Aorta (tissue), 5 donors: ENCODE data around the gene MAP3K14. TPM values are rescaled to one million over a fixed set of nuclear protein-coding genes. Genes with fewer than 3 reads are reported as not detected.

Source experiments
- ATAC-seq: fragments of 200-7000 bp; cut with Tn5 transposase; one replicate; pipeline ENCODE4 v1.9.1; 2022; ENCODE audit warnings: moderate library complexity; ENCODE audit not compliant: low FRiP score
- DNase-seq, 2 donors: peaks; one replicate each; pipeline ENCODE4 v3.0.0-alpha.2; 2020
- H3K27ac ChIP-seq, 2 donors: one replicate each; pipeline ENCODE4 v1.5.1; 2013; ENCODE audit warnings: low read length in 2 of 2, mild to moderate bottlenecking in 2 of 2, moderate library complexity in 2 of 2, control low read depth in 1 of 2, inconsistent platforms in 1 of 2, low read depth in 1 of 2
- H3K27me3 ChIP-seq, 2 donors: one replicate each; pipeline ENCODE4 v1.6.1; 2013; ENCODE audit warnings: control low read depth in 1 of 2, low read length in 1 of 2, mild to moderate bottlenecking in 1 of 2, moderate library complexity in 1 of 2; ENCODE audit not compliant: insufficient read depth in 2 of 2, control insufficient read depth in 1 of 2
- H3K36me3 ChIP-seq, 2 donors: one replicate each; pipeline ENCODE4 v1.6.1; 2013; ENCODE audit warnings: control low read depth in 1 of 2, low read length in 1 of 2, mild to moderate bottlenecking in 1 of 2; ENCODE audit not compliant: insufficient read depth in 2 of 2, control insufficient read depth in 1 of 2
- H3K4me1 ChIP-seq, 2 donors: one replicate each; pipeline ENCODE4 v1.6.1; 2013; ENCODE audit warnings: low read length in 2 of 2, control low read depth in 1 of 2, mild to moderate bottlenecking in 1 of 2, moderate library complexity in 1 of 2; ENCODE audit not compliant: insufficient read depth in 2 of 2, control insufficient read depth in 1 of 2
- H3K4me3 ChIP-seq, 2 donors: one replicate each; pipeline ENCODE4 v1.5.1; 2013; ENCODE audit warnings: low read length in 2 of 2, control low read depth in 1 of 2, mild to moderate bottlenecking in 1 of 2
- H3K9me3 ChIP-seq: one replicate; pipeline ENCODE4 v1.6.1; 2013; ENCODE audit warnings: mild to moderate bottlenecking, low read length; ENCODE audit not compliant: control insufficient read depth
- WGBS, 2 donors: extraction: QIAGEN DNeasy Blood & Tissue Kit; methylation state at CpG; one replicate each; pipeline ENCODE4 v1.1.7; 2013; 5-methylcytosine and 5-hydroxymethylcytosine counted together
- intact Hi-C, 2 donors: fragments of 100-400 bp; cut with DNase I; formaldehyde crosslinking; loops; one replicate each; pipeline versions ENCODE4 v1.14.2 to v1.15.0; 2022
- polyA plus RNA-seq, 2 donors: library from polyadenylated mRNA; stranded (reverse); fragments of 200-250 nt; gene quantifications; one replicate each; pipeline ENCODE4 v1.2.3, GENCODE V29; 2013
- total RNA-seq, 2 donors: library from RNA; stranded (reverse); fragmentation: NEBNext Ultra II Directional; extraction: Animal tissue kit (Norgen Biotek cat#: 25700); gene quantifications; one replicate each; pipeline ENCODE4 v1.2.1, GENCODE V29; 2021
- donor health status: healthy with polysubstance abuse.
- donor health status: Bipolar disorder and iron deficiency.
- donor health status: DM: no; HTN: no; CAD: no.
- donor health status: DM: no; HTN: no; CAD: no.
- donor health status: DM: yes; HTN: yes; CAD: no.

Gene MAP3K14
- total and polyA plus RNA-seq, 4 donors, result 5.9 to 19.7 (median 8.3) TPM

DNA sequence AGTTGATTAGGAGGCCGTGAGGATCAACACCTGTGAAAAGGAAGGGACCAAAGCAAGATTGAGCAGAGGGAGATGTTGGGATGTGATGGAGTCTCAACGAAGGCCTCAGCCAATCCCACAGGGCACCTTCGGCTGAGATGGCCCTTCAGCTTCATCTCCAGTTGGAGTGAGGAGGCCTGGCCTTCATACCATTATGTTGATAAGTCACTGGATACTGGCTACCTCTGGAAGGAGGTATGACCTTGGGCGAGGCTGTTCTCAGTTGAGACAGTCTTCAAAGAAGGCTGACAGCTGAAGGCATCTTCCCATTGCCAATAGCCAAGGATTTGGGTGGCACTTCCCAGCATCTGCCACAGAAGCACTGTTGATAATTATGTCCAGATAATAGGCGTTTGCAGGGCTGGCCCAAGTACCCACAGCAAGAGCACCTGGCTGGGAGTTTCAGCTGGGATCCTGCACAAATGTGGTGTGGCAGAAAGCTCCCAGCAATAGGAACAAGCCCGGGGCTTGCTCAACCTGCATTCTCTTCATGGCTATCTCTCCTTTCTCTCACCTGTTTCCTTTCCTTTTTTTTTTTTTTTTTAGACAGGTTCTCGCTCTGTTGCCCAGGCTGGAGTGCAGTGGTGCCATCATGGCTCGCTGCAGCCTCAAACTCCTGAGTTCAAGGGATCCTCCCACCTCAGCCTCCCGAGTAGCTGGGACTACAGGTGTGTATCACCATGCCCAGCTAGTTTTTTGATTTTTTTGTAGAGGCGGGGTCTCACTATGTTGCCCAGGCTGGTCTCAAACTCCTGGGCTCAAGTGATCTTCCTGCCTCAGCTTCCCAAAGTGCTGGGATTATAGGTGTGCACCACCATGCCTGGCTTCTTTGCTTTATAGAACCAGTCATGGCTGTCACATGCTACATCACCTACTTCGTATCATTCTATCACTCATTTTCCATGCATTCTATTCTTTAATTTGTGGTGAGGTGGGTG, 18.2 kb upstream of the MAP3K14 start:
- Histone ChIP-seq H3K4me1 (no peaks in the 10 kb centered on the region), H3K4me3 (no peak overlapping the region), H3K36me3 (no peaks in the 10 kb centered on the region), H3K27me3 (no peaks in the 10 kb centered on the region), H3K9me3 (no peaks in the 10 kb centered on the region), H3K27ac (no peak overlapping the region)
- intact Hi-C loops, result no loop called here
- 95 to 96% methylated on average over 11 of the region's 11 CpGs for WGBS, 2 donors
- DNase-seq, result no peak
- no peak for ATAC-seq

DNA sequence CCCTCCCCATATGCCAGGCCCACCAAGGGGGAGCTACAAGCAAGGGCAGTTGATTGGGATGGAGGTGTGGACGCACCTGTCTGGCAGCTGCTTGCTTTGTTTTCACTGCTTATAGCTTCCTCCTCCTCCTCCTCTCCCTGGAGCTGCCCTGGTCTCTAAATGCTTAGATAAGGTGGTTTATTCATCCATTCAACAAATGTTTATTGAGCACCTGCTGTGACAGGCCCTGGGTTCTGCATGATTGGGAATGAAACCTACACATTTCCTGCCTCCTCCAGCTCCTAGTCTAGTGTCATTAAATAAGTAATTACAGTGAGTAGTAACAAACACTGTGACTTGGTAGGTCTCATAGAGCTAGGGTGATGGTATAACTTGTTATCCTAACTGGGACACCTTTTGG, 17.4 kb upstream of the MAP3K14 start:
- H3K4me3 ChIP-seq, result no peak overlapping the region
- ATAC-seq (no peak), DNase-seq (no peak)
- no peaks in the 10 kb centered on the region for H3K36me3 ChIP-seq
- intact Hi-C loops, result no loop called here
- H3K9me3 ChIP-seq, result no peaks in the 10 kb centered on the region
- WGBS, 2 donors, result 92% methylated on average over 1 of the region's 1 CpG
- no peaks in the 10 kb centered on the region for H3K4me1 ChIP-seq
- H3K27me3 ChIP-seq, result no peaks in the 10 kb centered on the region
- no peak overlapping the region for H3K27ac ChIP-seq

DNA sequence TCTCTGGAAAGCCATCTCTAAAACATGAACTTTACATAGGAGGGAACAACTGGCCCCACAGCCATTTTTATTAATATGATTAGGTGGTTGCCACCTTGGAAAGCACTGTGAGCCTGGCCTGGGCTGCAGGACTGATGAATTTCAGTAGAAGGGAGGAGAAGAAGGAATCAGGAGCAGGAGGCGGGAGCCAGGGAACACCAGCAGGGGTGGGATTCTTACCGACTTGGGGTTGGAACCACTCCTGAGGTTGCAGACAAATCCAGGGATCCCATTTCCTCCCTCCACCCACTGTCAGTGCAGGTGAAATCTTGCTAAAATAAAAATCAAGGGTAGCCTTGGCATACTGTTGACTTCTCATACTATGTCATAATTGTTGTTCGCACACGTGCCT, 16.9 kb upstream of the MAP3K14 start:
- Histone ChIP-seq H3K36me3 (no peaks in the 10 kb centered on the region), H3K4me3 (no peak overlapping the region), H3K27me3 (no peaks in the 10 kb centered on the region), H3K27ac (no peak overlapping the region), H3K9me3 (no peaks in the 10 kb centered on the region), H3K4me1 (no peaks in the 10 kb centered on the region)
- ATAC-seq (no peak), DNase-seq (no peak)
- intact Hi-C loops, result no loop called here
- WGBS, 2 donors, result 89 to 90% methylated on average over 4 of the region's 4 CpGs

DNA sequence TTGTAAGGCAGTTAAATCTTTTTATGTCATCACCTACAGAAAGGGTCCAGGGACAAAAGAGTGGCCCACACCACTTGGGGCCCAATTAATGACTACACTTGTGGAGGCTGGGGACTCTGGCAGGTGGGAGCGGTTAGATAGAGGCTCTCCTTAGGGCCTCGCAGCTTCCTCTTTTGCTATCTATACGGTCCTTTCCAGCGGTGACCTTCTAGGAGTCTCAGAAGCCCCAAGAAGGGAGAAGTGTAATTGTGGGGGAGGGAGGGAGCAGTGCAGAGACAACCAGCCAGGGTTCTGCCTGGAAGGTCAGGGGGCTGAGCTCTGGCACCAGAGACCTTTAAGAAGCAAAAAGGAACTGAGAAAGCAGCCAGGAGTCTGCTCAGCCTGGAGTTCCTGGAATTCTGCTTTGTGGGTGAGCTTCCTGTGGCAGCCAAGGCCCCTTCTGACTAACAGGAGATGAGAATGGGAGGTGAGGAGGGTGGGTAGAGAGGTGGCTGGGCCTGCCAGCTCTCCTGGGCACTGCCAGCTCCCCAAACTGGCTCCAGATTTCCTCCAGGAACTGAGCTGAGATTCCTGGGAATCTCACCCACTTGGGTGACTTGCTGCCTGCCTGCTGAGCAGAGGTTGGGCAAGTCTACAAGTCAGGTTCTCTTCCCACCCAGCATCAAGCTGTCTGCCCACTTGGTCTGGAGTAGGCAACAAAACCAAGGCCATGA, 16.3 kb upstream of the MAP3K14 start:
- Histone ChIP-seq H3K4me1 (no peaks in the 10 kb centered on the region), H3K36me3 (no peaks in the 10 kb centered on the region), H3K4me3 (no peak overlapping the region), H3K27ac (no peak overlapping the region), H3K27me3 (no peaks in the 10 kb centered on the region), H3K9me3 (no peaks in the 10 kb centered on the region)
- DNase-seq, result no peak
- intact Hi-C loops, result no loop called here
- 72 to 81% methylated on average over 4 of the region's 4 CpGs for WGBS, 2 donors
- no peak for ATAC-seq

DNA sequence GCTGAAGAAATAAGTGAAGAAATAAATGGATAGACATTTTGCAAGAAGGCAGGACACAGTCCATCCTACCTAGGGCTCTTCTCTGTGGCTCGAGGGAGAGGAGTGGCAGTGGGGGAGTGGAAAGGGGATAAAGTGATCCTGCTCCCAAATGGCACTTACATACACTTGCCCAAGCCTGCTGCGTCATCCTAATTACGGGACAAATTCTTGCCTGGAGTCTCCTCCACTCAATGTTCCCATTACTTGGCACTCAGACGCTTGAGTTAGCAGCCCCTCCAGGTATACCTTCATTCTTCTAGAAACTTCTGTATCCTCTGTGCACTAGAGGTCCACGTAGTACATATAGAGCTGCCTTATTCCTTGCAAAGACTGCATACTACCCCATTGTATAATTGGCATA, 15.7 kb upstream of the MAP3K14 start:
- Histone ChIP-seq H3K9me3 (no peaks in the 10 kb centered on the region), H3K4me3 (no peak overlapping the region), H3K36me3 (no peaks in the 10 kb centered on the region), H3K27ac (no peak overlapping the region), H3K4me1 (no peaks in the 10 kb centered on the region), H3K27me3 (no peaks in the 10 kb centered on the region)
- 92 to 93% methylated on average over 5 of the region's 5 CpGs for WGBS, 2 donors
- intact Hi-C loops, result no loop called here
- DNase-seq (no peak), ATAC-seq (no peak)

DNA sequence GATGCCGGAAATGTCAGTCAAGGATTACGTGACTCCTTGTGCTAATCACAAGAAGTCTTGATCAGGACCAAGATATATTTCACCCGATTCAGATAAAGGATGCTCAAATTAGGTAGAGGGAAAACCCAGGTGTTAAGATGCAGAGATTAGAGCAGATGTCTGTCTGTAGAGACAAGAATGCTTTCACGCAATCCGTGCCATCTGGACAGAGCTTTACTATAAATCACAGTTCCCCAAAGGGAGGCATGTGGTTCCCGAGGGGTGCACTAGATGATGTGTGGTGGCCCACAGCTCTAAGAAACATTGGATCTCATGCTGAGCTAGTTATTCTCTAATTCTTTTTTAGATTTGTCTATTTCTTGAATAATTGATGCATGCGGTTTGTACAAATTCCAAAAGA, 9.8 kb upstream of the MAP3K14 start:
- no peak overlapping the region for H3K27ac ChIP-seq
- no peak overlapping the region for H3K4me3 ChIP-seq
- WGBS, 2 donors, result 93 to 94% methylated on average over 7 of the region's 7 CpGs
- H3K27me3 ChIP-seq, result no peaks in the 10 kb centered on the region
- ATAC-seq (no peak), DNase-seq (no peak)
- H3K4me1 ChIP-seq, result no peaks in the 10 kb centered on the region
- no peaks in the 10 kb centered on the region for H3K9me3 ChIP-seq
- H3K36me3 ChIP-seq, result no peaks in the 10 kb centered on the region
- intact Hi-C loops, result no loop called here

DNA sequence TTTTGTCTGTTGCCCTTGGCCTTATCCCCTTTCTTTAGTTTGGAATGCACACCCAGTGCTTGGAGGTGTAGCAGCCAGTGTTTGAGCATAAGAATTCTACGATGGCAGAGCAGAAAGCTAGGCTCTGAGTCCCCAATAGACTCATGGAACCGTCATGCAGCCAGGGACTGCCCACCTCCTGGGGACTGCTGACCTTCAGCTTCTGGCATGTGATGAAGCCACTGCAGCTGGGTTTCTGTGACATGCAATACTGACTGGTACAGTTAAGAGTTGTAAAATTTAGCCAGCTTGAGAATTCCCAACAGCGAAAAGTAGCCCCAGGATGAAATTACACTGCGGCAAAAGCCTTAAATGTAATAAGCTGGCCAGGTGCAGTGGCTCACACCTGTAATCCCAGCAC, 9.0 kb upstream of the MAP3K14 start:
- intact Hi-C loops, result no loop called here
- H3K36me3 ChIP-seq, result no peaks in the 10 kb centered on the region
- WGBS, 2 donors, result 47 to 48% methylated on average over 4 of the region's 4 CpGs
- H3K4me3 ChIP-seq, result no peak overlapping the region
- DNase-seq (no peak), ATAC-seq (no peak)
- H3K9me3 ChIP-seq, result no peaks in the 10 kb centered on the region
- H3K27ac ChIP-seq, result no peak overlapping the region
- H3K4me1 ChIP-seq, result no peaks in the 10 kb centered on the region
- no peaks in the 10 kb centered on the region for H3K27me3 ChIP-seq

DNA sequence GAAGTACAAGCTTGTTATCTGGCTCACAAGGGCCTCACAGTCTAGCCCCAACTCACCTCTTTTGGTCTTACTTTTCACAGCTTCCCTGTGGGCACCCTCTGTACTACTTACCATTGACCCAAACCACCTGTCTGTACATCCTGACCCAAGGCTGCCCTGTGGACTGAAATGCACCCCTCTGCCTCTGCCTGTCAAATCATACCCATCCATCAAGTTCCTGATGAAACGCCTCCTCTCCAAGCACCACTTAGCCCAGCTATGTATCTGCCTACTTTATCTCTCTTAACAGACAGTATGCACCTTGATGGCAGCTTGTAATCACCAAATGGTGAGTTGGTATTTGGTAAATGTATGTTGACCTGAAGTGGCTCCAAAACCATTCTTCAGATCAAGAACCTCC, 7.5 kb upstream of the MAP3K14 start:
- Histone ChIP-seq H3K27me3 (no peaks in the 10 kb centered on the region), H3K27ac (no peak overlapping the region), H3K4me3 (no peak overlapping the region), H3K9me3 (no peaks in the 10 kb centered on the region), H3K4me1 (no peaks in the 10 kb centered on the region), H3K36me3 (no peaks in the 10 kb centered on the region)
- intact Hi-C loops, result no loop called here
- DNase-seq, result peak in 1 of 2 donors; percentile 9
- ATAC-seq, result no peak
- WGBS, 2 donors, result 91 to 98% methylated on average over 1 of the region's 1 CpG

DNA sequence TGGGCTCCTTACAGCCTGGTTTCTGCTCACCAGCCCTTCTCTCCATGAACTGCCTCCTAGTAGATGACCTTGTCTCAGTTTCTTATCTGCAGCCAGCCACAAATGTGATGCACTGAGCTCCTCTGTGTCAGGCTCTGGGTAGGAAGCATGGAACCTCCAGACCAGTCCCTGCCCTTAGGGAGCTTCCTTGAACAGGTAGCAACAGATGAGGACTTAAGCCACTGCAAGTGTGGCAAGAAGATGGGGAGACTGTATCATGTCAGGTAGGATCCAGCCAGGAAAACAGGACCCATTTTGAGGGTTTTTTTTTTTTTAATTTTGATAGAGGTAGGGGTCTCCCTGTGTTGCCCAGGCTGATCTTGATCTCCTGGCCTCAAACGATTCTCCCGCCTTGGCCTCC, 5.3 kb upstream of the MAP3K14 start:
- no peak for DNase-seq
- no peaks in the 10 kb centered on the region for H3K9me3 ChIP-seq
- intact Hi-C loops, result no loop called here
- no peaks in the 10 kb centered on the region for H3K36me3 ChIP-seq
- no peaks in the 10 kb centered on the region for H3K4me1 ChIP-seq
- 100% methylated on average over 2 of the region's 2 CpGs for WGBS, 2 donors
- H3K27me3 ChIP-seq, result no peaks in the 10 kb centered on the region
- H3K27ac ChIP-seq, result no peak overlapping the region
- ATAC-seq, result no peak
- no peak overlapping the region for H3K4me3 ChIP-seq
